ENCODE results near the gene HNRNPA2B1.
"Not testable (repeated sequence)": the region's sequence is repeated elsewhere in the genome, so short reads cannot be mapped to it uniquely, and the experiment has no call there.

Gene HNRNPA2B1

DNA sequence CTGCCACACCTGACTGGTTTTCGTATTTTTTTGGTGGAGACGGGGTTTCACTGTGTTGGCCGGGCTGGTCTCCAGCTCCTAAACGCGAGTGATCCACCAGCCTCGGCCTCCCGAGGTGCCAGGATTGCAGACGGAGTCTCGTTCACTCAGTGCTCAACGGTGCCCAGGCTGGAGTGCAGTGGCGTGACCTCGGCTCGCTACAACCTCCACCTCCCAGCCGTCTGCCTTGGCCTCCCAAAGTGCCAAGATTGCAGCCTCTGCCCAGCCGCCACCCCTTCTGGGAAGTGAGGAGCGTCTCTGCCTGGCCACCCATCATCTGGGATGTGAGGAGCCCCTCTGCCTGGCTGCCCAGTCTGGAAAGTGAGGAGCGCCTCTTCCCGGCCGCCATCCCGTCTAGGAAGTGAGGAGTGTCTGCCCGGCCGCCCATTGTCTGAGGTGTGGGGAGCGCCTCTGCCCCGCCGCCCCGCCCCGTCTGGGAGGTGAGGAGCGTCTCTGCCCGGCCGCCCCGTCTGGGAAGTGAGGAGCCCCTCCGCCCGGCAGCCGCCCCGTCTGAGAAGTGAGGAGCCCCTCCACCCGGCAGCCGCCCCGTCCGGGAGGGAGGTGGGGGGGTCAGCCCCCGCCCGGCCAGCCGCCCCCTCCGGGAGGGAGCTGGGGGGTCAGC, 52.8 kb downstream of the HNRNPA2B1 start:
- DNase-seq (ENCODE audit: low read depth in 2 of 3, low spot score in 2 of 3): not testable (repeated sequence)

DNA sequence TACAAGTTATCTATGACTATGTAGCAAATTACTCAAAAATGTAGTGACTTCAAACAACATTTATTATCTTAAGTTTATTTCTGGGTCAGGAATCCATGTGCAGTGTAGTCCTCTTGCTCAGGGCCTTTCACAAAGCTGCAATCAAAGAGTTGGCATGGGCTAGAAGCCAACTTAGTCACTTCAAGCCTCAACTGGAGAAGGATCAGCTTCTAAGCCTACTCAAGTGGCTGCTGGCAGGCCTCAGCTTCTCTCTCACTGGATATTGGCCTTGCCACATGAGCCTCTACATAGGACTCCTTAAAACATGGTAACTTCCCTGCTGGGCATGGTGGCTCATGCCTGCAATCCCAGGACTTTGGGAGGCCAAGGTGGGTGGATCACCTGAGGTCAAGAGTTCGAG, 53.5 kb downstream of the HNRNPA2B1 start:
- no peak for DNase-seq (ENCODE audit: low read depth in 2 of 3, low spot score in 2 of 3)

DNA sequence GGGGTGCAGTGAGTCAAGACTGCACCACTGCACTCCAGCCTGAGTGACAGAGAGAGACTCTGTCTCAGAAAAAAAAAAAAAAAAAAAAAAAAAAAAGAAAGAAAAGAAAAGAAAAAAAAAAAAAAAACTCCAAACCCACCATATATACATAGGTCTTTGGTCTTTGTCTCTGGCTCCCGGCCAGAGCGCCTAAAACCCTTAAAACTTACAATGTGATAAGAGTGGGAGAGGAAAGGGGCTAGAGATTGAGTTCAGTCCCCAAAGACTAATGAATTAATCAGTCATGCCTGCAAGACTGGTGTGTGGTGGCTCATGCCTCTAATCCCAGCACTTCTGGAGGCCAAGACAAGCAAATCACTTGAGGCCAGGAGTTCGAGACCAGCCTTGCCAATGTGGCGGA, 55.3 kb downstream of the HNRNPA2B1 start:
- DNase-seq (ENCODE audit: low read depth in 2 of 3, low spot score in 2 of 3): no peak

DNA sequence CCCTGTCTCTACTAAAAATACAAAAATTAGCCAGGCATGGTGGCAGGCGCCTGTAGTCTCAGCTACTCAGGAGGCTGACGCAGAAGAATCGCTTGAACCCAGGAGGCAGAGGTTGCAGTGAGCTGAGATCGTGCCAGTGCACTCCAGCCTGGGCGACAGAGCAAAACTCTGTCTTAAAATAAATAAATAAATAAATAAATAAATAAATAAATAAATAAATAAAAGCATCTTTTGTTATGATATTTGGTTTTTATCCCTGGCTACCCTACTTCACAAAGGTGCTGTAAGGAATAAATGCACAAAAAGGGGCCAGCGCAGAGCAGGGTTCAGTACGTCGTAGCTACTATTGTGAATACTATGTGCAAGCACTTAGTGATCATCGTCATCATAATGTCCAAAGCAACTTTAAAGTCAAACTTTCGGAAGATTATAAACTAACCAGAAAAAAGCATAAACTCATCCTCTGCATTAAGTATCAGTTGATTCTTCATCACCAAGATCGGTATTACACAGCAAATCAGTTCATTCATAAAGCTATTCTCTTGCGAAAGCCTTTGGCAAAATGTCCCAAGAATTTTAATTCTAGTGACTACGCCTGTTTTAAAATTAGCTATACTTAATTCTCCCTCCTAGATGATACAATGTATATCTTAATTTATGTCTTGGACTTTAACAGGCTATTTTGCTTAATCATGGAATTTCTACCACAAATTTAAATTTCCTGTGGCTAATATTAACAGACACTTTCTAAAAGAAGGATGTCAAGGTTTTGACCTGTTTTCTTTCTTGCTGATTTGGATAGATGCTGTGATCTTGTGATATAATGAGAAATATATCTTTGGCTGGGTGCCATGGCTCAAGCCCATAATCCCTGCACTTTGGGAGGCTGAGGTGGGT, 56.1 kb downstream of the HNRNPA2B1 start:
- DNase-seq (ENCODE audit: low read depth in 2 of 3, low spot score in 2 of 3): no peak

DNA sequence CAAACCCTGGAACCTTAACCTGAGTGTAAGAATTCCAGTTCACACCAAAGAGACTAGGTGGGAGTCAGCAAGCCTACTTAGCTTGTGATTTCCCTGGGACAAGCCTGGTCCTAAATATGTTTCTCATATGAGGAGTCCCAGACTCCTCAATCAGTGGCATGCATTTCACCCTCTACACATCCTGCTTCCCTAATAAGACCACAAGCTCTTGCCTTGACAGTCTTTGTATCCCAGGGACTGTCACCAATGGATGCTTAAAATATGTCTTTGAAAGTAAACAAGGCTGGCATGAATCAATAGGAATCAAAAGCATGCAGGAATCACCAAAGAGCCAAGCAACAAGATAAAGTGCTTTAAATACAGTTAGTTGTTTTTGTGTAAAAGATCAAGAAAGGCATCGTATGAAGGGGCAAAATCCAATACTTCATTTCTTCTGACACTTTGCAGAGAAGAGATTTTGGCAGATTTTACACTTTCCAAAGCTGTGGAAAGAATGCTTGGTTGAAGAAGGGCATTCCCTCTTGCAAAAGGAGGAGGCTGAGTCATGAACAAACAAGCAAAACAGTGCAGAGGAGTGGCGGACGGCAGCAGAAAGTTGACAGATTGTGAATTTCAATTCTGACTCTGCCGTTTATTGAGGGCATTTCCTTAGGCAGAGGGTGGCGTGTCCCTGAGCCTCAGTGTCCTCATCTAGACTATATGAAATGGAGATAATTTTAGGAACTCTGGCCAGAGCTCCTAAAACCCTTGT, 57.1 kb downstream of the HNRNPA2B1 start:
- DNase-seq (ENCODE audit: low read depth in 2 of 3, low spot score in 2 of 3): no peak

DNA sequence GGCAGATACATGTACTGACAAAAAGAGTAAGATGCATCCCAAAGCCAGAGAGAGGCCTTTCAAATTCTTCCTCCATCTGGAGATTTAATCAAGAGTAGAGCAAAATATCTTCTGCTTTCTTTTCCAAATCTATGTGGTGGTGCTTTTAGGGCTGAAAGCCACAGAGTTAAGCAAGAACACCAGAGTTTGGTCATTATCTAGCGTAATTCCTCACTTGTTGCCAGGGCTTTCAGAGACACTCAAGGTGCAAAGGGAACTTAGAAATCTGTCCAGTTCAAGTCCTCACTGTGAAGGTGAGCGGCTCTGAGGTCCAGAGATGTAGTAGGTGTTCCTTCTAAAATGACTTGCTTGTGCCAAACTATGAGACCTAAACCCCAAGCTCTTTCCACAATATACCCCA, 59.5 kb downstream of the HNRNPA2B1 start:
- DNase-seq (ENCODE audit: low read depth in 2 of 3, low spot score in 2 of 3): no peak

DNA sequence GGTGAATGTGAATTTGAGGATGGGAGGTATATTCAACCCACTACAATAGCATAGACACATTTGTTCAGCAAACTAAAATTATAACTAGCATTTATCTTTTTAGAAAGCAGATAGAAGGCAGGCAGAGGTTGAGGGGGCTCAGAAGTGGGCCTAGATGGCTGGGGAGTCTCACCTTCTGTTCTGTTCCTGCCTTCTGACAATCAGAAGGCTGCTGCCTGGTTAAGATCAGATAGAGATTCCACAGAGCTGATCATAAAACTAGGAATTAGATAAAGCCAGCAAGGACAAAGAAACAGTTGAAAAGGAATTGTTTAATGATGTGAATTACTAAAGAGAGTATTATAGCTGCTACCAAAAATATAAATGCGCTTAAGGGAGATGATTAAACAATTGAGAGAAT, 60.2 kb downstream of the HNRNPA2B1 start:
- DNase-seq (ENCODE audit: low read depth in 2 of 3, low spot score in 2 of 3): no peak

Measured in activated CD8-positive, alpha-beta memory T cell treated with anti-CD3 and anti-CD28 coated beads for 48 hours (primary cell).